H1 (cell line): ENCODE data around the gene KLB. TPM values are rescaled to one million over a fixed set of nuclear protein-coding genes. Genes with fewer than 3 reads are reported as not detected.

ENCODE experiments used
- CTCF ChIA-PET: fragments of 300-600 bp; sonication (Branson Sonifier 250); formaldehyde crosslinking; loops from one replicate; lab custom pipeline; 2021; ENCODE audit not compliant: partially characterized antibody; lab: Charles Lee
- POLR2A ChIA-PET: fragments of 300-600 bp; sonication (Branson Sonifier 250); formaldehyde crosslinking; loops from one replicate; lab custom pipeline; 2021; ENCODE audit warnings: inconsistent platforms; ENCODE audit not compliant: partially characterized antibody; lab: Charles Lee
- DNase-seq, 2 experiments: peaks; one replicate each; pipeline versions ENCODE4 v3.0.0 to v3.0.0-alpha.2; 2010 to 2022; ENCODE audit warnings: low spot score in 2 of 2, low read depth in 1 of 2, mixed read lengths in 1 of 2
- FAIRE-seq: peaks from 2 replicates; lab custom pipeline; 2011; peaks lifted over from hg19 to GRCh38; lab: Jason Lieb, UNC
- H2AFZ ChIP-seq: 2 replicates; pipeline ENCODE4 v1.8.1; 2012; ENCODE audit warnings: low read length, inconsistent platforms
- H2AK5ac ChIP-seq: 2 replicates; pipeline ENCODE4 v1.6.1; 2013; ENCODE audit warnings: low read depth, low read length
- H2BK120ac ChIP-seq: replicated peaks from 2 replicates; pipeline ENCODE3; 2013; ENCODE audit warnings: low read depth, low read length, inconsistent platforms
- H2BK12ac ChIP-seq: 2 replicates; pipeline ENCODE4 v1.6.1; 2013; ENCODE audit warnings: low read depth, low read length
- H2BK15ac ChIP-seq: 2 replicates; pipeline ENCODE4 v1.6.1; 2013; ENCODE audit warnings: low read length
- H2BK20ac ChIP-seq: 2 replicates; pipeline ENCODE4 v1.6.1; 2013; ENCODE audit warnings: low read length
- H2BK5ac ChIP-seq: 2 replicates; pipeline ENCODE4 v1.6.1; 2013; ENCODE audit warnings: low read depth, low read length
- H3K14ac ChIP-seq: 2 replicates; pipeline ENCODE4 v1.6.1; 2013; ENCODE audit warnings: inconsistent platforms; ENCODE audit not compliant: insufficient read length
- H3K18ac ChIP-seq: 2 replicates; pipeline ENCODE4 v1.6.1; 2013; ENCODE audit warnings: low read length; ENCODE audit errors: extremely low read depth
- H3K23ac ChIP-seq: 2 replicates; pipeline ENCODE4 v1.6.1; 2013; ENCODE audit warnings: inconsistent platforms; ENCODE audit not compliant: insufficient read length
- H3K23me2 ChIP-seq: 2 replicates; pipeline ENCODE4 v1.6.1; 2013; ENCODE audit warnings: low read depth, low read length
- H3K27ac ChIP-seq: 2 replicates; pipeline ENCODE4 v1.6.1; 2011; ENCODE audit warnings: low read depth, low read length, inconsistent platforms
- H3K27me3 ChIP-seq, 4 experiments: replicated peaks in 1 of 4; 1 replicate in 1 of 4; 2 replicates in 3 of 4; pipeline versions ENCODE4 v1.6.1 to v1.8.1; 2011 to 2013; ENCODE audit warnings: low read length in 3 of 4, mild to moderate bottlenecking in 3 of 4, inconsistent platforms in 2 of 4, mixed read lengths in 2 of 4, moderate library complexity in 1 of 4; ENCODE audit not compliant: control insufficient read depth in 3 of 4, insufficient read depth in 3 of 4; ENCODE audit errors: extremely low read depth in 1 of 4
- H3K36me3 ChIP-seq, 4 experiments: 2 replicates each; pipeline versions ENCODE4 v1.6.1 to v1.8.1; 2011 to 2013; ENCODE audit warnings: mild to moderate bottlenecking in 4 of 4, low read length in 3 of 4, moderate library complexity in 2 of 4, control low read depth in 1 of 4, inconsistent platforms in 1 of 4; ENCODE audit not compliant: insufficient read depth in 4 of 4, control insufficient read depth in 2 of 4
- H3K4ac ChIP-seq: replicated peaks from 2 replicates; pipeline ENCODE3; 2013; ENCODE audit warnings: low read length, low read depth, mixed read lengths, inconsistent platforms; ENCODE audit not compliant: insufficient read length
- H3K4me1 ChIP-seq, 4 experiments: replicated peaks in 1 of 4; 1 replicate in 1 of 4; 2 replicates in 3 of 4; pipeline versions ENCODE4 v1.6.1 to v1.8.1; 2011 to 2013; ENCODE audit warnings: low read length in 3 of 4, inconsistent platforms in 2 of 4, mixed read lengths in 1 of 4; ENCODE audit not compliant: insufficient read depth in 4 of 4, control insufficient read depth in 3 of 4
- H3K4me2 ChIP-seq, 2 experiments: 2 replicates each; pipeline versions ENCODE4 v1.6.1 to v1.8.1; 2011 to 2013; ENCODE audit warnings: low read depth in 2 of 2, low read length in 2 of 2, control low read depth in 1 of 2, inconsistent platforms in 1 of 2, mild to moderate bottlenecking in 1 of 2; ENCODE audit not compliant: insufficient read depth in 1 of 2
- H3K4me3 ChIP-seq, 4 experiments: fragments of 200-600, 300-600 bp in 1 of 4; sonication (generic), shearing (Covaris generic), sonication (Bioruptor Twin) in 1 of 4; 2 replicates each; pipeline versions ENCODE4 v1.5.1 to v1.8.1; 2011 to 2016; ENCODE audit warnings: low read length in 4 of 4, low read depth in 3 of 4, control low read depth in 2 of 4, inconsistent platforms in 2 of 4, mild to moderate bottlenecking in 2 of 4, mixed read lengths in 1 of 4, moderate library complexity in 1 of 4; ENCODE audit not compliant: insufficient read depth in 2 of 4; ENCODE audit errors: extremely low read depth in 1 of 4
- H3K56ac ChIP-seq: replicated peaks from 2 replicates; pipeline ENCODE3; 2013; ENCODE audit warnings: low read depth, mild to moderate bottlenecking, mixed read lengths, low read length, inconsistent platforms; ENCODE audit not compliant: insufficient read length
- H3K79me1 ChIP-seq: 2 replicates; pipeline ENCODE4 v1.6.1; 2013; ENCODE audit warnings: low read depth, low read length, control low read depth
- H3K79me2 ChIP-seq, 2 experiments: 2 replicates each; pipeline versions ENCODE4 v1.6.1 to v1.8.1; 2012 to 2013; ENCODE audit warnings: low read length in 2 of 2, mild to moderate bottlenecking in 2 of 2, inconsistent platforms in 1 of 2; ENCODE audit not compliant: insufficient read depth in 2 of 2, control insufficient read depth in 1 of 2
- H3K9ac ChIP-seq, 4 experiments: replicated peaks in 1 of 4; 1 replicate in 1 of 4; 2 replicates in 3 of 4; pipeline versions ENCODE4 v1.6.1 to v1.8.1; 2011 to 2013; ENCODE audit warnings: low read depth in 3 of 4, low read length in 3 of 4, control low read depth in 2 of 4, mild to moderate bottlenecking in 2 of 4, moderate library complexity in 2 of 4, inconsistent platforms in 1 of 4; ENCODE audit errors: extremely low read depth in 1 of 4
- H3K9me3 ChIP-seq, 2 experiments: 2 replicates each; pipeline versions ENCODE4 v1.6.1 to v1.8.1; 2012 to 2013; ENCODE audit warnings: mild to moderate bottlenecking in 2 of 2, moderate library complexity in 2 of 2, control low read depth in 1 of 2, inconsistent platforms in 1 of 2, low read depth in 1 of 2, low read length in 1 of 2, mixed read lengths in 1 of 2; ENCODE audit not compliant: insufficient read depth in 2 of 2
- H4K20me1 ChIP-seq, 2 experiments: replicated peaks in 1 of 2; 2 replicates each; pipeline versions ENCODE3 to v1.8.1; 2011 to 2013; ENCODE audit warnings: inconsistent platforms in 2 of 2, low read length in 2 of 2, mild to moderate bottlenecking in 1 of 2; ENCODE audit not compliant: insufficient read depth in 2 of 2, control insufficient read depth in 1 of 2
- H4K5ac ChIP-seq: 2 replicates; pipeline ENCODE4 v1.6.1; 2013; ENCODE audit warnings: low read length, low read depth, mixed read lengths, inconsistent platforms; ENCODE audit not compliant: insufficient read length
- H4K8ac ChIP-seq: 2 replicates; pipeline ENCODE4 v1.8.0; 2013; ENCODE audit warnings: mild to moderate bottlenecking, moderate library complexity, low read length, inconsistent platforms; ENCODE audit not compliant: insufficient read depth; ENCODE audit errors: extremely low read depth
- H4K91ac ChIP-seq: replicated peaks from 2 replicates; pipeline ENCODE3; 2013; ENCODE audit warnings: low read length, mixed read lengths, inconsistent platforms; ENCODE audit not compliant: insufficient read length
- CTBP2 ChIP-seq: IDR thresholded peaks from 2 replicates; pipeline ENCODE4 v1.7.0; 2011; ENCODE audit warnings: borderline replicate concordance, mild to moderate bottlenecking, moderate library complexity, mixed read lengths, low read length; ENCODE audit not compliant: insufficient read depth, insufficient read length
- EP300 ChIP-seq, 2 experiments: IDR thresholded peaks; 1 replicate in 1 of 2; 2 replicates in 1 of 2; pipeline ENCODE4 v1.6.1; 2011 to 2012; ENCODE audit warnings: low read depth in 2 of 2, low read length in 2 of 2, mild to moderate bottlenecking in 2 of 2, borderline replicate concordance in 1 of 2, inconsistent platforms in 1 of 2, moderate library complexity in 1 of 2
- KDM4A ChIP-seq: IDR thresholded peaks from one replicate; pipeline ENCODE4 v1.7.1; 2012; ENCODE audit warnings: low read depth, mild to moderate bottlenecking, moderate library complexity, low read length, inconsistent platforms; ENCODE audit not compliant: severe bottlenecking
- POU5F1 ChIP-seq: IDR thresholded peaks from 2 replicates; pipeline ENCODE4 v1.6.1; 2011; ENCODE audit warnings: low read depth, mild to moderate bottlenecking, low read length, moderate library complexity
- SIX5 ChIP-seq: IDR thresholded peaks from 2 replicates; pipeline ENCODE4 v1.6.1; 2011; ENCODE audit warnings: mild to moderate bottlenecking, low read depth, low read length
- YY1 ChIP-seq: IDR thresholded peaks from 2 replicates; pipeline ENCODE4 v1.6.1; 2011; ENCODE audit warnings: low read depth, mild to moderate bottlenecking, low read length
- WGBS, 2 experiments: shearing (Covaris generic) in 1 of 2; methylation state at CpG; one replicate each; pipeline versions ENCODE4 v1.1.6 to v1.1.7; 2013 to 2015; ENCODE audit warnings: low lambda C conversion rate in 2 of 2, mixed read lengths in 2 of 2, inconsistent platforms in 1 of 2, low coverage in 1 of 2, missing lambda C conversion rate in 1 of 2; ENCODE audit not compliant: insufficient replicate concordance in 2 of 2, insufficient coverage in 1 of 2, insufficient read length in 1 of 2; ENCODE audit errors: extremely low coverage in 1 of 2, missing lambda C conversion rate in 1 of 2; 5-methylcytosine and 5-hydroxymethylcytosine counted together
- polyA plus RNA-seq, 7 experiments: library from polyadenylated mRNA; depleted of rRNA in 3 of 7; stranded (reverse) in 5 of 7; unstranded in 2 of 7; fragments of >200 nt in 5 of 7; fragments of 200-250 nt in 2 of 7; gene quantifications; 1 replicate in 5 of 7; 2 replicates in 1 of 7; 4 replicates in 1 of 7; pipeline versions ENCODE4 v1.2.1 to v1.2.3, GENCODE V29; 2011 to 2013; ENCODE audit warnings: missing spikeins in 2 of 7, mixed read lengths in 2 of 7
- total RNA-seq: library from RNA; stranded (reverse); fragmentation: NEBNext Ultra II Directional; extraction: Animal tissue kit (Norgen Biotek cat#: 25700); gene quantifications from 2 replicates; pipeline ENCODE4 v1.2.1, GENCODE V29; 2021
- TF ChIP-seq, protein P1 (sequence below), 3 experiments: IDR thresholded peaks; 1 replicate in 2 of 3; 2 replicates in 1 of 3; pipeline versions ENCODE4 v1.5.1 to v1.6.1; 2011; ENCODE audit warnings: low read length in 3 of 3, mild to moderate bottlenecking in 3 of 3, inconsistent platforms in 2 of 3, low read depth in 1 of 3, moderate library complexity in 1 of 3; ENCODE audit not compliant: insufficient read depth in 1 of 3; ENCODE audit errors: control extremely low read depth in 1 of 3
- TF ChIP-seq, protein P2 (sequence below): IDR thresholded peaks from 2 replicates; pipeline ENCODE4 v1.6.1; 2012; ENCODE audit warnings: inconsistent platforms

KLB gene
- total and polyA plus RNA-seq, 2 of the 8 experiments (the other 6 are each of a cell fraction or from before 2014, with no cell fraction given): 0.03 TPM; not detected in 1

DNA sequence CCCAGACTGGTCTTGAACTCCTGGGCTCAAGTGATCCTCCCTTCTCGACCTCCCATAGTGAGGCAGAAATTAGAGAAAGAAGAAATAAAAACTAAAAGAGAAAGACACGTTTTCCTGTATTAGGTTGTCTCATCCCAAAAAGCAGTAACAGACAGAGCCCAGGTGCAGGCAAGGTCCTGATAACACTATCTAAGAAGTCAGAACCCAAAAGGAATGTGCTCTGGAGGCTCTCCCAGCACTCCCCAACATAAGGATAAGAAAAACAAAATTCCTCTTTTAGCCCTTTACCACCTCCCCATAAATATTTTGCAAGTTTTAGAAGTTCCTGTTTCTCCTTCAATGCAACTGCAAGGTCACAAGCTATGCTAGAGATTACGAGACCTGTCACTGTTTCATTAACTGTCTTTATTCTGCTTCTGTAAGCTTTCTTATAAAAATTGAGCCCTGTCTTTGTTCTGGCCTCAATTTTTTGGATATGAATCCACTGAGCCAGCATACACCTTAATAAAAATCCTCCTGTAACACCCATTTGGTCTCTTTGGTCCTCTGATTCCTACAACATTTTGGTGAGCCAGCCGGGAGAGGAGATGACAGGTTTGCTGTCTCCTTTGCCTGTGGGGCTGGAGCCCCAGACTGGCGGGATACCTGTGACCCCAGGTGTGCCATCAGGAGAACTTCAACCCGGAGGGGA lies 78.0 kb downstream of the KLB start:
- Histone ChIP-seq H2AFZ (no peak overlapping the region), H4K5ac (no peak overlapping the region), H3K27me3 (no peaks in the 10 kb centered on the region), H2BK12ac (no peak overlapping the region), H3K79me2 (no peaks in the 10 kb centered on the region), H2BK5ac (no peak overlapping the region), H3K9ac (no peak overlapping the region), H3K4me2 (no peak overlapping the region), H4K91ac (no peak overlapping the region), H3K27ac (no peak overlapping the region), H3K79me1 (no peaks in the 10 kb centered on the region), H2BK15ac (no peak overlapping the region), H2AK5ac (no peak overlapping the region), H3K4me1 (no peaks in the 10 kb centered on the region), H3K36me3 (no peaks in the 10 kb centered on the region), H3K14ac (no peak overlapping the region), H3K9me3 (0 out of 4 replicates have a peak, but pooled peaks cover 0 to 2% of the 10 kb centered on the region in 2 experiments), H3K4ac (no peak overlapping the region), H3K23ac (no peak overlapping the region), H3K4me3 (no peak overlapping the region), H4K20me1 (no peaks in the 10 kb centered on the region), H3K56ac (no peak overlapping the region), H2BK120ac (no peak overlapping the region), H3K18ac (no peak overlapping the region), H4K8ac (no peak overlapping the region), H2BK20ac (no peak overlapping the region), H3K23me2 (no peaks in the 10 kb centered on the region)
- ChIA-PET CTCF (interaction anchor here (0.7 to 1.4 kb wide), 2 partner anchors 11 to 224 kb away, joined by 3 to 4 read pairs; no protein-coding TSS in a partner anchor), POLR2A (interaction anchor here (0.6 kb wide), 1 partner anchor 76 kb away, joined by 3 read pairs; no protein-coding TSS in a partner anchor)
- DNase-seq (no peak), FAIRE-seq (no peak)
- 94% methylated on average over 6 of the region's 6 CpGs; no CpG with 5 or more reads in 1 of the 2 experiments for WGBS, 2 experiments
- TF ChIP-seq YY1 (no peak), POU5F1 (no peak), CTBP2 (no peak), KDM4A (no peak), SIX5 (no peak), EP300 (IDR thresholded peaks at IDR 0.05; ENCODE audit: borderline replicate concordance in 1 of 2, low read depth in 2 of 2, low read length in 2 of 2) (no peak)
- TF ChIP-seq, protein P1, sequence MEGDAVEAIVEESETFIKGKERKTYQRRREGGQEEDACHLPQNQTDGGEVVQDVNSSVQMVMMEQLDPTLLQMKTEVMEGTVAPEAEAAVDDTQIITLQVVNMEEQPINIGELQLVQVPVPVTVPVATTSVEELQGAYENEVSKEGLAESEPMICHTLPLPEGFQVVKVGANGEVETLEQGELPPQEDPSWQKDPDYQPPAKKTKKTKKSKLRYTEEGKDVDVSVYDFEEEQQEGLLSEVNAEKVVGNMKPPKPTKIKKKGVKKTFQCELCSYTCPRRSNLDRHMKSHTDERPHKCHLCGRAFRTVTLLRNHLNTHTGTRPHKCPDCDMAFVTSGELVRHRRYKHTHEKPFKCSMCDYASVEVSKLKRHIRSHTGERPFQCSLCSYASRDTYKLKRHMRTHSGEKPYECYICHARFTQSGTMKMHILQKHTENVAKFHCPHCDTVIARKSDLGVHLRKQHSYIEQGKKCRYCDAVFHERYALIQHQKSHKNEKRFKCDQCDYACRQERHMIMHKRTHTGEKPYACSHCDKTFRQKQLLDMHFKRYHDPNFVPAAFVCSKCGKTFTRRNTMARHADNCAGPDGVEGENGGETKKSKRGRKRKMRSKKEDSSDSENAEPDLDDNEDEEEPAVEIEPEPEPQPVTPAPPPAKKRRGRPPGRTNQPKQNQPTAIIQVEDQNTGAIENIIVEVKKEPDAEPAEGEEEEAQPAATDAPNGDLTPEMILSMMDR (IDR thresholded peaks at IDR 0.05; ENCODE audit: control extremely low read depth in 1 of 3, insufficient read depth in 1 of 3, low read depth in 1 of 3, low read length in 3 of 3): no peak
- TF ChIP-seq, protein P2, sequence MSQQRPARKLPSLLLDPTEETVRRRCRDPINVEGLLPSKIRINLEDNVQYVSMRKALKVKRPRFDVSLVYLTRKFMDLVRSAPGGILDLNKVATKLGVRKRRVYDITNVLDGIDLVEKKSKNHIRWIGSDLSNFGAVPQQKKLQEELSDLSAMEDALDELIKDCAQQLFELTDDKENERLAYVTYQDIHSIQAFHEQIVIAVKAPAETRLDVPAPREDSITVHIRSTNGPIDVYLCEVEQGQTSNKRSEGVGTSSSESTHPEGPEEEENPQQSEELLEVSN: no peak
